PC-3 (cell line): ENCODE data around the gene RALGPS1. TPM values are rescaled to one million over a fixed set of nuclear protein-coding genes. Genes with fewer than 3 reads are reported as not detected.

Source experiments
- ATAC-seq: fragments of 200-7000 bp; cut with Tn5 transposase; 2 replicates; pipeline ENCODE4 v1.9.1; 2020; ENCODE audit warnings: mild to moderate bottlenecking, moderate library complexity
- BruUV-seq: library from RNA; stranded (reverse); fragments of 400-500 nt; replicated peaks from 2 replicates; lab custom pipeline; 2021; lab: Mats Ljungman, UMichigan
- CTCF ChIA-PET: fragments of 300-600 bp; sonication (Branson Sonifier 250); formaldehyde crosslinking; loops from one replicate; lab custom pipeline; 2022; ENCODE audit warnings: antibody characterized with exemption; lab: Charles Lee
- POLR2A ChIA-PET: fragments of 300-600 bp; sonication (Branson Sonifier 250); formaldehyde crosslinking; loops from one replicate; lab custom pipeline; 2022; ENCODE audit warnings: antibody characterized with exemption; ENCODE audit not compliant: unreplicated experiment; lab: Charles Lee
- DNase-seq: peaks from one replicate; pipeline ENCODE4 v3.0.0-alpha.2; 2015
- H2AFZ ChIP-seq: fragments of 300-600 bp; sonication (generic); 2 replicates; pipeline ENCODE4 v1.6.0; 2016; ENCODE audit warnings: antibody characterized with exemption, low read length
- H3F3A ChIP-seq: fragments of 300-600 bp; sonication (generic); one replicate; pipeline ENCODE4 v1.6.0; 2017; ENCODE audit warnings: antibody characterized with exemption, low read length, control low read depth, mild to moderate bottlenecking; ENCODE audit not compliant: unreplicated experiment
- H3K27ac ChIP-seq: fragments of 300-600 bp; sonication (generic); 2 replicates; pipeline ENCODE4 v1.5.1; 2016; ENCODE audit warnings: mild to moderate bottlenecking, low read length
- H3K27me3 ChIP-seq: fragments of 300-600 bp; sonication (generic); 2 replicates; pipeline ENCODE4 v1.6.1; 2016; ENCODE audit warnings: low read length, mixed read lengths
- H3K36me3 ChIP-seq: fragments of 300-600 bp; sonication (generic); 2 replicates; pipeline ENCODE4 v1.6.1; 2016; ENCODE audit warnings: low read depth, mixed run types, low read length, mixed read lengths
- H3K4me1 ChIP-seq: fragments of 300-600 bp; sonication (generic); 2 replicates; pipeline ENCODE4 v1.5.1; 2016; ENCODE audit warnings: low read length; ENCODE audit not compliant: insufficient read depth
- H3K4me2 ChIP-seq: fragments of 300-600 bp; sonication (generic); 2 replicates; pipeline ENCODE4 v1.6.0; 2016; ENCODE audit warnings: low read length
- H3K4me3 ChIP-seq: fragments of 300-600 bp; sonication (generic); 2 replicates; pipeline ENCODE4 v1.5.1; 2016; ENCODE audit warnings: mild to moderate bottlenecking, low read length, mixed read lengths
- H3K79me2 ChIP-seq: fragments of 300-600 bp; sonication (generic); 2 replicates; pipeline ENCODE4 v1.6.1; 2017; ENCODE audit warnings: low read length, mixed read lengths
- H3K9ac ChIP-seq: fragments of 300-600 bp; sonication (generic); 2 replicates; pipeline ENCODE4 v1.6.0; 2016; ENCODE audit warnings: mild to moderate bottlenecking, low read length
- H3K9me2 ChIP-seq: fragments of 300-600 bp; sonication (generic); replicated peaks from 2 replicates; pipeline ENCODE4 v1.6.1; 2016; ENCODE audit warnings: mixed run types, low read length, mixed read lengths
- H3K9me3 ChIP-seq: fragments of 300-600 bp; sonication (generic); 2 replicates; pipeline ENCODE4 v1.6.1; 2016; ENCODE audit warnings: low read length, mixed read lengths
- H4K20me1 ChIP-seq: fragments of 300-600 bp; sonication (generic); 2 replicates; pipeline ENCODE4 v1.6.1; 2016; ENCODE audit warnings: low read length, mixed read lengths
- CTCF ChIP-seq: fragments of 300-600 bp; sonication (generic); conservative IDR thresholded peaks from 2 replicates; pipeline ENCODE4 v1.5.1; 2017; ENCODE audit warnings: antibody characterized with exemption, low read depth, mild to moderate bottlenecking, low read length
- EZH2 ChIP-seq: fragments of 300-600 bp; sonication (generic); IDR thresholded peaks from one replicate; pipeline ENCODE4 v1.6.1; 2017; ENCODE audit warnings: antibody characterized with exemption, mild to moderate bottlenecking, low read length; ENCODE audit not compliant: unreplicated experiment
- EZH2phosphoT487 ChIP-seq: fragments of 300-600 bp; sonication (generic); IDR thresholded peaks from 2 replicates; pipeline ENCODE4 v1.6.1; 2018; ENCODE audit warnings: mild to moderate bottlenecking, antibody characterized with exemption, low read length, borderline replicate concordance
- intact Hi-C: fragments of 100-400 bp; cut with micrococcal nuclease; formaldehyde crosslinking; loops from 2 replicates; pipeline ENCODE4 v1.9.0; 2023
- total RNA-seq: library from RNA; depleted of rRNA; stranded (reverse); fragments of >200 nt; gene quantifications from 2 replicates; pipeline ENCODE4 v1.2.3, GENCODE V29; 2014

The RALGPS1 gene
- total RNA-seq, 1 experiment from 2014 or later, result 10.2 TPM

DNA sequence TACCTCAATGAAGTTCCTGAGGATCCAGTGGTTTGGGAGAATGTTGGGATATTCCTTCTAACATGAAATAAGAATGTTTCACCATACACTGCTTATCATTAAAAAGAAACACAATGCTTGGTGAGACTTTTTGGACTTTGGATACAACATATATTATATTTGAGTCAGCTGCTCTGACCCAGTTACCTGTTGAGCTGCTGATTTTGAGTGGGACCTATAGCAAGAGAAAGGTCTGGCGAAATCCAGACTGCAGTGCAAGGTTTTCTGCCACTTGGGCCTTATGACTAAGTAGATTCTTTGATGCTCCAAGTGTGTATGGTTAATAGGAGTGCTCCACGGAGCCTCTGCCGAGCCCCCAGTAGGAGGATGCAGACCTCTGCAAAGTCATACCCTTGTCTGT, 10.0 kb upstream of the RALGPS1 start:
- Histone ChIP-seq H3K9me3 (no peaks in the 10 kb centered on the region), H3F3A (no peaks in the 10 kb centered on the region), H3K9ac (no peak overlapping the region), H3K27me3 (no peaks in the 10 kb centered on the region), H3K9me2 (no peaks in the 10 kb centered on the region), H3K36me3 (no peaks in the 10 kb centered on the region), H4K20me1 (no peaks in the 10 kb centered on the region), H2AFZ (no peak overlapping the region), H3K4me3 (no peak overlapping the region), H3K27ac (no peak overlapping the region), H3K4me2 (no peak overlapping the region), H3K79me2 (no peaks in the 10 kb centered on the region), H3K4me1 (no peaks in the 10 kb centered on the region)
- CTCF ChIA-PET, result no interaction called here
- ATAC-seq, result no peak
- no peak for DNase-seq
- POLR2A ChIA-PET, result no interaction called here
- BruUV-seq, result no TSS peak
- intact Hi-C loops, result no loop called here
- TF ChIP-seq CTCF, result no peak
- TF ChIP-seq EZH2, result no peak
- no peak for TF ChIP-seq EZH2phosphoT487

GRCh38 chr9:126906091-126906490, 8.5 kb upstream of the RALGPS1 start:
- DNase-seq (no peak), ATAC-seq (no peak)
- Histone ChIP-seq H3K9ac (no peak overlapping the region), H3K79me2 (no peaks in the 10 kb centered on the region), H3K27me3 (no peaks in the 10 kb centered on the region), H3K27ac (no peak overlapping the region), H3K4me1 (no peaks in the 10 kb centered on the region), H3K4me2 (no peak overlapping the region), H3K9me3 (no peaks in the 10 kb centered on the region), H4K20me1 (no peaks in the 10 kb centered on the region), H3K9me2 (no peaks in the 10 kb centered on the region), H3K36me3 (no peaks in the 10 kb centered on the region), H2AFZ (no peak overlapping the region), H3K4me3 (no peak overlapping the region), H3F3A (no peaks in the 10 kb centered on the region)
- no peak for TF ChIP-seq EZH2
- TF ChIP-seq EZH2phosphoT487, result no peak
- no peak for TF ChIP-seq CTCF
- no TSS peak for BruUV-seq
- ChIA-PET CTCF (no interaction called here), POLR2A (no interaction called here)
- intact Hi-C loops, result no loop called here

- Histone ChIP-seq H3F3A (no peaks in the 10 kb centered on the region), H3K27me3 (no peaks in the 10 kb centered on the region), H3K27ac (no peak overlapping the region), H2AFZ (no peak overlapping the region), H3K9ac (no peak overlapping the region), H3K79me2 (no peaks in the 10 kb centered on the region), H3K9me2 (no peaks in the 10 kb centered on the region), H3K4me2 (no peak overlapping the region), H3K4me1 (no peaks in the 10 kb centered on the region), H3K9me3 (no peaks in the 10 kb centered on the region), H4K20me1 (no peaks in the 10 kb centered on the region), H3K4me3 (no peak overlapping the region), H3K36me3 (no peaks in the 10 kb centered on the region)
- DNase-seq (no peak), ATAC-seq (no peak)
- no TSS peak for BruUV-seq
- POLR2A ChIA-PET, result no interaction called here
- CTCF ChIA-PET, result no interaction called here
- TF ChIP-seq CTCF (no peak), EZH2 (no peak), EZH2phosphoT487 (no peak)
- intact Hi-C loops, result no loop called here
Measured at GRCh38 chr9:126907058-126907457, 7.5 kb upstream of the RALGPS1 start.
